ENCODE results near the gene MLNR. TPM values are rescaled to one million over a fixed set of nuclear protein-coding genes. Genes with fewer than 3 reads are reported as not detected.

The MLNR gene
- total RNA-seq, 1 experiment from 2014 or later: not detected

GRCh38 chr13:49246850-49247642 is 26.9 kb downstream of the MLNR start (continued):
- TF ChIP-seq ZNF512 (CRISPR knock-in tag; IDR thresholded peaks at IDR 0.05; ENCODE audit: borderline replicate concordance) (no peak), ZNF263 (CRISPR knock-in tag; IDR thresholded peaks at IDR 0.05; ENCODE audit: low read depth) (no peak), GABPB1 (CRISPR knock-in tag; IDR thresholded peaks at IDR 0.05) (no peak), CREB1 (CRISPR knock-in tag; IDR thresholded peaks at IDR 0.05) (no peak), EMX1 (CRISPR knock-in tag; IDR thresholded peaks at IDR 0.05) (no peak), ATF1 (CRISPR knock-in tag; IDR thresholded peaks at IDR 0.05) (no peak)

DNA sequence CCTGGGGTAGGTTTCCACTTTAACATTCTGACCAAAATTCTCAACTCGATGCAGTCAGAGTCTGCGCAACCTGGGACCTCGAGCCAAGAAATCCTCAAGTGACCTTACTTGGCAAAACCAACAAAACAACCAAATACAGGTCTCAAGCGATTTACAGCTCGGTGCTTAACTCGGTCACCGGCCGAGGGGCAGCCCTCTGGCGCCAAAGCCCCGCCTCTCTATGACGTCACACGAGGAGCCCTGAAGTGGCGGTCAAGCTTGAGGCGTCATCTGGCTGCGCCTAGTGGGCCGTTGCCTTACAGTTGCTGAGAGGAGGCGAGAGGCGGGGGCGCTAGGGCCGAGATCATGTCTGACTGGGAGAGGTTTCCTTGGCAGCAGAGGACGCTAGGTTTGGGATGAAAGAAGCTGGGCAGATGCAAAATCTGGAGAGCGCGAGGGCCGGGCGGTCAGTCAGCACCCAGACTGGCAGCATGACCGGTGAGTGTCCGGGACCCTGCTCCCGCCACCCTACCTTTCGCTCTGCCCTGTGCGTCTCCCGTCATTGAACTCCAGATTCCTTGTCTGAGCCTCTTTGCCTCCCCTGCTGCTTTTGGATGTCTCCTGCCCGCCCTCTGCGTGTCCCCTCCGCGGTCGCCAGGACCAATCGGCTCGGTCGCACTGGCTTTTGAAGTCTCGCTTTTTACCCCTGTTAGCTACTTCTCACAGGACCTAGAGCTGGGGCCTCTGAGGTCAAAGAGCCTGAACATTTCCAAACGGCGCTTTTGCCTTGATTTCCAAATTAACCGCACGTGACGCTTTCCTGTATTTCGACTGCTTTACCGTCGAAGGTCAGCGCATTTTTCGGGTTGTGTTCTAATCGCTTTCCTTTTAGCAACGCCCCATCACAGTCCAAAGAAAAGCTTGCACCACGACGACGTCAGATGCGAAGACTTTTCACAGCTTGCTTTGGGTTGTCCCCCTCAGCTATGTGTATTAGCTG is 27.8 kb downstream of the MLNR start, which contains the start of gene CDADC1:
Gene CDADC1, plus strand, starts transcription at position 283 of the 979 bp plus-strand sequence. Its CDS starts 113 bp downstream, at position 396.
- Mint-ChIP-seq H3K27me3 (ENCODE audit: low read depth) (peaks cover 18% of the 10 kb centered on the region; the same call in 1 of the 2 replicates), H3K4me3 (peak within 1 kb of the TSS; percentile 95), H3K9me3 (no peaks in the 10 kb centered on the region), H3K27ac (peak within 1 kb of the TSS; percentile 97), H3K36me3 (no peaks in the 10 kb centered on the region), H3K4me1 (peaks cover 12% of the 10 kb centered on the region)
- ATAC-seq (peak; percentile 95), DNase-seq (ENCODE audit: low spot score) (peak; percentile 99)
- ChIA-PET CTCF (interaction anchor here (0.5 to 2.3 kb wide), 9 partner anchors 8 to 557 kb away, joined by 3 to 41 read pairs (median 5); no protein-coding TSS in a partner anchor), POLR2A (interaction anchor here (0.7 to 1.2 kb wide), 3 partner anchors 31 to 33 kb away, joined by 3 to 4 read pairs (median 3); no protein-coding TSS in a partner anchor)
- TF ChIP-seq SP1 (CRISPR knock-in tag; conservative IDR thresholded peaks at IDR 0.05) (peak; percentile 93), FOXK1 (CRISPR knock-in tag; IDR thresholded peaks at IDR 0.05) (peak; percentile 78), CREM (CRISPR knock-in tag; IDR thresholded peaks at IDR 0.05) (peak; percentile 99), E2F1 (CRISPR knock-in tag; IDR thresholded peaks at IDR 0.05) (no peak), ZNF512 (CRISPR knock-in tag; IDR thresholded peaks at IDR 0.05; ENCODE audit: borderline replicate concordance) (no peak), SOX15 (CRISPR knock-in tag; IDR thresholded peaks at IDR 0.05) (no peak), CREB1 (CRISPR knock-in tag; IDR thresholded peaks at IDR 0.05) (peak; percentile 74; the same call in 1 of the 2 replicates), PRRX2 (CRISPR knock-in tag; IDR thresholded peaks at IDR 0.05) (no peak), ZBTB21 (CRISPR knock-in tag; IDR thresholded peaks at IDR 0.05; ENCODE audit: borderline replicate concordance) (peak; percentile 32; the same call in 1 of the 2 replicates), PRDM15 (CRISPR knock-in tag; IDR thresholded peaks at IDR 0.05) (peak; percentile 98), OVOL2 (CRISPR knock-in tag; IDR thresholded peaks at IDR 0.05; ENCODE audit: borderline replicate concordance) (no peak), ZNF317 (CRISPR knock-in tag; IDR thresholded peaks at IDR 0.05; ENCODE audit: borderline replicate concordance, low read depth) (no peak), FOXJ3 (CRISPR knock-in tag; IDR thresholded peaks at IDR 0.05; ENCODE audit: borderline replicate concordance) (no peak), ZNF671 (CRISPR knock-in tag; IDR thresholded peaks at IDR 0.05) (no peak)
- TF ChIP-seq, protein P1, sequence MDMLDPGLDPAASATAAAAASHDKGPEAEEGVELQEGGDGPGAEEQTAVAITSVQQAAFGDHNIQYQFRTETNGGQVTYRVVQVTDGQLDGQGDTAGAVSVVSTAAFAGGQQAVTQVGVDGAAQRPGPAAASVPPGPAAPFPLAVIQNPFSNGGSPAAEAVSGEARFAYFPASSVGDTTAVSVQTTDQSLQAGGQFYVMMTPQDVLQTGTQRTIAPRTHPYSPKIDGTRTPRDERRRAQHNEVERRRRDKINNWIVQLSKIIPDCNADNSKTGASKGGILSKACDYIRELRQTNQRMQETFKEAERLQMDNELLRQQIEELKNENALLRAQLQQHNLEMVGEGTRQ (CRISPR knock-in tag; IDR thresholded peaks at IDR 0.05): 0 out of 2 replicates have a peak, but pooled peaks have one; percentile 10
- TF ChIP-seq, protein P2, sequence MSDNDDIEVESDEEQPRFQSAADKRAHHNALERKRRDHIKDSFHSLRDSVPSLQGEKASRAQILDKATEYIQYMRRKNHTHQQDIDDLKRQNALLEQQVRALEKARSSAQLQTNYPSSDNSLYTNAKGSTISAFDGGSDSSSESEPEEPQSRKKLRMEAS (CRISPR knock-in tag; IDR thresholded peaks at IDR 0.05): peak; percentile 45; the same call in 1 of the 2 replicates
- TF ChIP-seq, protein P3, sequence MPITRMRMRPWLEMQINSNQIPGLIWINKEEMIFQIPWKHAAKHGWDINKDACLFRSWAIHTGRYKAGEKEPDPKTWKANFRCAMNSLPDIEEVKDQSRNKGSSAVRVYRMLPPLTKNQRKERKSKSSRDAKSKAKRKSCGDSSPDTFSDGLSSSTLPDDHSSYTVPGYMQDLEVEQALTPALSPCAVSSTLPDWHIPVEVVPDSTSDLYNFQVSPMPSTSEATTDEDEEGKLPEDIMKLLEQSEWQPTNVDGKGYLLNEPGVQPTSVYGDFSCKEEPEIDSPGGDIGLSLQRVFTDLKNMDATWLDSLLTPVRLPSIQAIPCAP (CRISPR knock-in tag; IDR thresholded peaks at IDR 0.05): no peak
- TF ChIP-seq, protein P4, sequence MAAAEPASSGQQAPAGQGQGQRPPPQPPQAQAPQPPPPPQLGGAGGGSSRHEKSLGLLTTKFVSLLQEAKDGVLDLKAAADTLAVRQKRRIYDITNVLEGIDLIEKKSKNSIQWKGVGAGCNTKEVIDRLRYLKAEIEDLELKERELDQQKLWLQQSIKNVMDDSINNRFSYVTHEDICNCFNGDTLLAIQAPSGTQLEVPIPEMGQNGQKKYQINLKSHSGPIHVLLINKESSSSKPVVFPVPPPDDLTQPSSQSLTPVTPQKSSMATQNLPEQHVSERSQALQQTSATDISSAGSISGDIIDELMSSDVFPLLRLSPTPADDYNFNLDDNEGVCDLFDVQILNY (CRISPR knock-in tag; IDR thresholded peaks at IDR 0.05): peak; percentile 36; the same call in 1 of the 2 replicates
